GM12864 (cell line): ENCODE data around the gene SOX18.

ENCODE experiments used
- DNase-seq: peaks from one replicate; pipeline ENCODE4 v3.0.0-alpha.2; 2011; ENCODE audit warnings: low read depth
- H3K4me3 ChIP-seq: 2 replicates; pipeline ENCODE4 v1.5.1; 2011; ENCODE audit warnings: mild to moderate bottlenecking, low read depth, low read length, control low read depth
- CTCF ChIP-seq: IDR thresholded peaks from 2 replicates; pipeline ENCODE4 v1.5.1; 2011; ENCODE audit warnings: low read depth, mild to moderate bottlenecking, moderate library complexity, low read length, control low read depth, inconsistent platforms; ENCODE audit errors: missing control alignments

SOX18 gene

DNA sequence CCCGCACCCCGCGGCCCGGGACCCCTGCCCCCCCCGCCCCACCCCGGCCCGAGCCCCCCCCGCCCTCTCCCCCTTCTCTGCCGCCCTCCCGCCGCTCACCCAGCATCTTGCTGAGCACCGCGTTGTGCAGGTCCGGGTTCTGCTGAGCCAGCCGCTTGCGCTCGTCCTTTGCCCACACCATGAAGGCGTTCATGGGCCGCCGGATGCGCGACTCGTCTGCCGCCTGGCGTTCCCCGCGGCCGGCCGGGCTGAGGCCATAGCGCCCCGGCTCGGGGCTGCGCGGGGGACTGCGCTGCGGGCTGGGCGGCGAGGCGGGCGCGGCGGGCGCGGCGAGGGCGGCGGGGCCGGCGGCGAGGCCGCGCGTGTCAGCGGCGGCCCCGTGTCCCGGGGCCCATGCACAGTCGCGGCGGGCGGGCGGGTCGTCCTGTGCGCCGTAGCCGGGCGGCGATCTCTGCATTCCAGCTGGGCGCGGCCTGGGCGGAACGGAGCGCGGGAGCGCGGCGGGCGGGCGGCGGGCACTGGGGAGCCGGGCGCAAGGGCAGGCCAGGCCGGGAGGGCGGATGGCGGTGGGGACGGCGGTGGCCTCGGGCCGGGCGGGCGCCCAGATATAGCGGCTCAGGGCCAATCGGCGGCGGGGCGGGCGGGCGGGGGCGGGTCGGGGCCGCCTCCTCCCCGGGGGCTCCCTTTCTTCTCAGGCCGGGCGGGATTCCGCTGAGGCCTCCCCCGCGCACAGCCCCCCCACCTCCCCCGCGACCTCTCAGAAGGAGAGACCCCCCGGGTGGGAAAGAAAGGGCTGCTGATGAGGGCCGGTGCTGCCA lies at the start of gene SOX18:
TSS of gene SOX18 (minus strand) at position 580 of the 818 bp plus-strand sequence. CDS start at position 457, 123 bp downstream.
- DNase-seq, result no peak
- TF ChIP-seq CTCF, result no peak

DNA sequence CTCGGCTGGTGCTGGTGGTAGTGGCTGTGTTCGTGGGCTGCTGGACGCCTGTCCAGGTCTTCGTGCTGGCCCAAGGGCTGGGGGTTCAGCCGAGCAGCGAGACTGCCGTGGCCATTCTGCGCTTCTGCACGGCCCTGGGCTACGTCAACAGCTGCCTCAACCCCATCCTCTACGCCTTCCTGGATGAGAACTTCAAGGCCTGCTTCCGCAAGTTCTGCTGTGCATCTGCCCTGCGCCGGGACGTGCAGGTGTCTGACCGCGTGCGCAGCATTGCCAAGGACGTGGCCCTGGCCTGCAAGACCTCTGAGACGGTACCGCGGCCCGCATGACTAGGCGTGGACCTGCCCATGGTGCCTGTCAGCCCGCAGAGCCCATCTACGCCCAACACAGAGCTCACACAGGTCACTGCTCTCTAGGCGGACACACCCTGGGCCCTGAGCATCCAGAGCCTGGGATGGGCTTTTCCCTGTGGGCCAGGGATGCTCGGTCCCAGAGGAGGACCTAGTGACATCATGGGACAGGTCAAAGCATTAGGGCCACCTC lies 49.1 kb upstream of the SOX18 start:
- no peak overlapping the region for H3K4me3 ChIP-seq
- DNase-seq, result no peak
- no peak for TF ChIP-seq CTCF

More for the DNA sequence above, at the start of gene SOX18:
- no peak within 1 kb of the TSS for H3K4me3 ChIP-seq

GRCh38 chr20:64096535-64096934 lies 47.1 kb upstream of the SOX18 start:
- H3K4me3 ChIP-seq, result no peak overlapping the region
- DNase-seq, result no peak
- TF ChIP-seq CTCF, result no peak

DNA sequence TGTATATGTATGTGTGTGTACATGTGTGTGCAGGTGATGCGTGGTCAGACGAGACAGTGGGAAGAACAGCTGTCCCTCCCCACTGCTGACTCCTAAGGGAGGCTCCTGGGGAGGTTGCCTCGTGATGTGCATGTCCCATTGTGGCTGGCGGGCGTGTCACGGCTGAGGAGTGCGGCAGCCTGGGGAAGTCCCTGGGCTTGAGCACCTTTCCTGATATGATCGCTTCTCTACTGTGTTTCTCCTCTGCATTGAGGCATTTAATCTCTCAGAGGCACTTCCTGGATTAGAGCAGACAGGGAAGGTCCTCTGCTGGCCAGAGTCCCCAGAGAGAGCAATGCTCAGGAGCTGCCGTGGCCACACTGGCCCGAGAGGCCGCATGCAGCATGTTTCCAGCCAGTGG lies 46.5 kb upstream of the SOX18 start:
- H3K4me3 ChIP-seq, result no peak overlapping the region

DNA sequence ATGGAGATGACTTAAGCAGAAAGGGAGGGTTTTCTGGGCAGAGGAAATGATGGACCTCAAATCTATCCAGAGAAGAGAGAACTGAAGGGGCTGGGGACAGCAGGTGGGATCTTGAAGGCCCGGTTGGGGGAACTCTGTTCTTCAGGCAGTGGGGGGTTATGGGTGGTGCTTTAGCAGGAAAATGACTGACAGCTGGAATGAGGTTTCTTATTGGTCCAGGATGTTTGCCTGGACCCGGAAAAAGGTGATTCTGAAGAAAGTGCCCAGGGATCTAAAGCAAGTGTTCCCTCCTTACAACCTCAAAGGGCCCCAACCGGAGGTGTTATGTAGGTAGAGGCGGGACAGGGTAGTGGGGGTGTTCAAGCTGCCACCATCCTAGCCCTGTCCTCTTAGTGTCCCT lies 46.0 kb upstream of the SOX18 start:
- H3K4me3 ChIP-seq, result no peak overlapping the region
- TF ChIP-seq CTCF, result no peak
- DNase-seq, result no peak

More for the DNA sequence above, 46.5 kb upstream of the SOX18 start:
- DNase-seq, result no peak
- TF ChIP-seq CTCF, result no peak

DNA sequence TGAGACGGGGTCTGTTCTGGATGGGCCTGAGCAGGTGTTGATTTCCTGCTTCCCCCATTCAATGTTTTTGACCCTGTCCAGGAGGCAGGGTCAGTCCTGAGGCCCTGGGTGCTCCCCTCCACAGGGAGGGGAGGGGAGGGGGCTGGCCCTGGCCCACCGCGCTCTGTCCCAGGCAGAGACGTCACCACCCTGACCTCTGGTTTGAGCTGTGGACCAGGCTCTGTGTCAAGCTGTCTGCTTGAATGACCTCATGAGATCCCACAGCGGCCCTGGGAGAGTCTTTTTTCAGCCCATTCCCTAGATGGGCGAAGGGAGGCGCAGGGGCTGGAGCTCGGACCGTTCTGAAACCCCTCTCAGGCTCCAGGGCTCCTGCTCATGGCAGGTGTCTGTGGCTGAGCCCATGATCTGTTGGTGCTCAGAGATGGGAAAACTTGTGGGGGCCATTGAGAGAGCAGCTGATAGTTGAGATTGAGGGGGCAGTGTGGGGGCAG lies 43.6 kb upstream of the SOX18 start:
- no peak for DNase-seq
- TF ChIP-seq CTCF, result no peak
- H3K4me3 ChIP-seq, result no peak overlapping the region
